Immature natural killer cell (primary cell): ENCODE measurements around the gene ETHE1. TPM values are rescaled to one million over a fixed set of nuclear protein-coding genes. Genes with fewer than 3 reads are reported as not detected.

ENCODE experiments used
- DNase-seq, 3 donors: peaks; one replicate each; pipeline ENCODE4 v3.0.0; 2022; ENCODE audit warnings: mixed read lengths in 1 of 3
- H3K27ac Mint-ChIP-seq, 6 donors: one replicate each; pipeline ENCODE4 v1.8.0; 2020; ENCODE audit warnings: mixed read lengths in 6 of 6, mild to moderate bottlenecking in 5 of 6, inconsistent platforms in 4 of 6, moderate library complexity in 3 of 6
- H3K27me3 Mint-ChIP-seq, 3 donors: one replicate each; pipeline ENCODE4 v1.8.0; 2020 to 2021; ENCODE audit warnings: low read depth in 3 of 3, mild to moderate bottlenecking in 3 of 3, mixed read lengths in 3 of 3, moderate library complexity in 3 of 3, inconsistent platforms in 1 of 3
- H3K36me3 Mint-ChIP-seq, 3 donors: one replicate each; pipeline ENCODE4 v1.8.0; 2020; ENCODE audit warnings: mixed read lengths in 3 of 3, inconsistent platforms in 2 of 3, mild to moderate bottlenecking in 2 of 3
- H3K4me1 Mint-ChIP-seq, 2 donors: one replicate each; pipeline ENCODE4 v1.8.0; 2020; ENCODE audit warnings: inconsistent platforms in 2 of 2, mild to moderate bottlenecking in 2 of 2, mixed read lengths in 2 of 2, moderate library complexity in 1 of 2
- H3K4me3 Mint-ChIP-seq, 5 donors: one replicate each; pipeline ENCODE4 v1.8.0; 2020; ENCODE audit warnings: mild to moderate bottlenecking in 5 of 5, mixed read lengths in 5 of 5, inconsistent platforms in 3 of 5, moderate library complexity in 3 of 5
- H3K9me3 Mint-ChIP-seq, 6 donors: one replicate each; pipeline ENCODE4 v1.8.0; 2020; ENCODE audit warnings: mild to moderate bottlenecking in 6 of 6, mixed read lengths in 6 of 6, inconsistent platforms in 4 of 6, moderate library complexity in 3 of 6
- polyA plus RNA-seq, 3 donors: library from polyadenylated mRNA; unstranded; fragments of 300-500 nt; fragmentation: Illumina TruSeq; gene quantifications; one replicate each; pipeline ENCODE4 v1.2.3, GENCODE V29; 2021

Gene ETHE1
- polyA plus RNA-seq, 3 donors from 2014 or later: 70.5 to 156 (median 74.5) TPM

GRCh38 chr19:43486412-43486811, 40.6 kb downstream of the ETHE1 start:
- peaks cover 0 to 3% (median 0%) of the 10 kb centered on the region in 3 donors for H3K27me3 Mint-ChIP-seq
- H3K4me3 Mint-ChIP-seq: no peak overlapping the region
- H3K27ac Mint-ChIP-seq: no peak overlapping the region

GRCh38 chr19:43485951-43486350, 41.0 kb downstream of the ETHE1 start:
- Mint-ChIP-seq H3K27ac (no peak overlapping the region), H3K36me3 (peaks cover 0 to 4% (median 0%) of the 10 kb centered on the region in 3 donors), H3K9me3 (no peaks in the 10 kb centered on the region), H3K4me1 (no peaks in the 10 kb centered on the region), H3K27me3 (peaks cover 0 to 3% (median 0%) of the 10 kb centered on the region in 3 donors), H3K4me3 (no peak overlapping the region)
- no peak for DNase-seq

More at GRCh38 chr19:43486412-43486811, 40.6 kb downstream of the ETHE1 start:
- Mint-ChIP-seq H3K36me3 (peaks cover 0 to 4% (median 0%) of the 10 kb centered on the region in 3 donors), H3K4me1 (no peaks in the 10 kb centered on the region), H3K9me3 (no peaks in the 10 kb centered on the region)
- no peak for DNase-seq

- peaks cover 0 to 4% (median 2%) of the 10 kb centered on the region in 3 donors for H3K36me3 Mint-ChIP-seq
- H3K27me3 Mint-ChIP-seq: peaks cover 0 to 1% (median 0%) of the 10 kb centered on the region in 3 donors
- DNase-seq: no peak
- no peaks in the 10 kb centered on the region for H3K4me1 Mint-ChIP-seq
- no peaks in the 10 kb centered on the region for H3K9me3 Mint-ChIP-seq
- H3K27ac Mint-ChIP-seq: no peak overlapping the region
- no peak overlapping the region for H3K4me3 Mint-ChIP-seq
These were observed 43.7 kb downstream of the ETHE1 start for GRCh38 chr19:43483281-43483680.

- Mint-ChIP-seq H3K9me3 (no peaks in the 10 kb centered on the region), H3K27me3 (peaks cover 0 to 1% (median 0%) of the 10 kb centered on the region in 3 donors), H3K4me1 (no peaks in the 10 kb centered on the region), H3K4me3 (no peak overlapping the region), H3K27ac (no peak overlapping the region), H3K36me3 (peaks cover 0 to 8% (median 7%) of the 10 kb centered on the region in 3 donors)
- DNase-seq: no peak
These were observed 44.8 kb downstream of the ETHE1 start for GRCh38 chr19:43482193-43482592.

GRCh38 chr19:43481701-43482100, 45.3 kb downstream of the ETHE1 start:
- Mint-ChIP-seq H3K27ac (peak overlapping the region in 3 of 6 donors; percentile 31 to 78 (median 40)), H3K4me3 (no peak overlapping the region)

GRCh38 chr19:43480574-43480973, 46.4 kb downstream of the ETHE1 start:
- peak overlapping the region in 2 of 6 donors; percentile 21 to 37 for H3K27ac Mint-ChIP-seq
- H3K27me3 Mint-ChIP-seq: peaks cover under 1 to 4% (median 2%) of the 10 kb centered on the region in 3 donors
- DNase-seq: no peak
- H3K9me3 Mint-ChIP-seq: no peaks in the 10 kb centered on the region
- H3K36me3 Mint-ChIP-seq: peaks cover under 1 to 8% (median 8%) of the 10 kb centered on the region in 3 donors
- no peak overlapping the region for H3K4me3 Mint-ChIP-seq
- peaks cover 3 to 7% of the 10 kb centered on the region in 2 donors for H3K4me1 Mint-ChIP-seq

More at GRCh38 chr19:43481701-43482100, 45.3 kb downstream of the ETHE1 start:
- Mint-ChIP-seq H3K9me3 (no peaks in the 10 kb centered on the region), H3K4me1 (no peaks in the 10 kb centered on the region), H3K27me3 (peaks cover 0 to 1% (median 0%) of the 10 kb centered on the region in 3 donors), H3K36me3 (peaks cover 0 to 8% (median 7%) of the 10 kb centered on the region in 3 donors)
- no peak for DNase-seq

- H3K27ac Mint-ChIP-seq: peak overlapping the region in 1 of 6 donors; percentile 37
- DNase-seq: no peak
- peaks cover 7 to 12% of the 10 kb centered on the region in 2 donors for H3K4me1 Mint-ChIP-seq
- H3K36me3 Mint-ChIP-seq: peaks cover 3 to 10% (median 8%) of the 10 kb centered on the region in 3 donors
- no peaks in the 10 kb centered on the region for H3K9me3 Mint-ChIP-seq
- H3K27me3 Mint-ChIP-seq: peaks cover 4 to 7% (median 6%) of the 10 kb centered on the region in 3 donors
- no peak overlapping the region for H3K4me3 Mint-ChIP-seq
These were observed 46.9 kb downstream of the ETHE1 start for GRCh38 chr19:43479961-43480561.

- H3K27ac Mint-ChIP-seq: no peak overlapping the region
- DNase-seq: no peak
- peaks cover 4 to 8% (median 7%) of the 10 kb centered on the region in 3 donors for H3K27me3 Mint-ChIP-seq
- no peaks in the 10 kb centered on the region for H3K9me3 Mint-ChIP-seq
- peaks cover 9 to 14% of the 10 kb centered on the region in 2 donors for H3K4me1 Mint-ChIP-seq
- H3K4me3 Mint-ChIP-seq: no peak overlapping the region
- peaks cover 3 to 10% (median 8%) of the 10 kb centered on the region in 3 donors for H3K36me3 Mint-ChIP-seq
These were observed 47.8 kb downstream of the ETHE1 start for GRCh38 chr19:43479226-43479625.

GRCh38 chr19:43478323-43478722, 48.7 kb downstream of the ETHE1 start:
- Mint-ChIP-seq H3K4me3 (no peak overlapping the region), H3K36me3 (peaks cover 3 to 10% (median 8%) of the 10 kb centered on the region in 3 donors), H3K4me1 (peaks cover 9 to 14% of the 10 kb centered on the region in 2 donors), H3K27ac (peak overlapping the region in 4 of 6 donors; percentile 46 to 86 (median 76)), H3K27me3 (peaks cover 5 to 9% (median 8%) of the 10 kb centered on the region in 3 donors), H3K9me3 (no peaks in the 10 kb centered on the region)
- no peak for DNase-seq

GRCh38 chr19:43476606-43477005, 50.4 kb downstream of the ETHE1 start:
- Mint-ChIP-seq H3K27me3 (peaks cover 5 to 9% (median 8%) of the 10 kb centered on the region in 3 donors), H3K4me1 (peaks cover 9 to 14% of the 10 kb centered on the region in 2 donors), H3K4me3 (peak overlapping the region in 1 of 5 donors; percentile 36), H3K36me3 (peaks cover 3 to 10% (median 8%) of the 10 kb centered on the region in 3 donors), H3K9me3 (no peaks in the 10 kb centered on the region), H3K27ac (peak overlapping the region in 5 of 6 donors; percentile 96 to 99 (median 96))
- DNase-seq: no peak

GRCh38 chr19:43474986-43475705, 51.9 kb downstream of the ETHE1 start:
- DNase-seq: peak; percentile 93 to 95 (median 95)
- Mint-ChIP-seq H3K27ac (peak overlapping the region; percentile 81 to 99 (median 96)), H3K9me3 (no peaks in the 10 kb centered on the region), H3K27me3 (peaks cover 7 to 9% (median 8%) of the 10 kb centered on the region in 3 donors), H3K4me1 (peaks cover 9 to 14% of the 10 kb centered on the region in 2 donors), H3K4me3 (peak overlapping the region; percentile 67 to 94 (median 88)), H3K36me3 (peaks cover 3 to 10% (median 4%) of the 10 kb centered on the region in 3 donors)

GRCh38 chr19:43474487-43474886, 52.5 kb downstream of the ETHE1 start:
- H3K27ac Mint-ChIP-seq: peak overlapping the region; percentile 81 to 99 (median 96)
- peak overlapping the region; percentile 51 to 94 (median 78) for H3K4me3 Mint-ChIP-seq
- H3K4me1 Mint-ChIP-seq: peaks cover 9 to 14% of the 10 kb centered on the region in 2 donors
- DNase-seq: no peak
- H3K27me3 Mint-ChIP-seq: peaks cover 7 to 9% (median 8%) of the 10 kb centered on the region in 3 donors
- H3K36me3 Mint-ChIP-seq: peaks cover 3 to 10% (median 4%) of the 10 kb centered on the region in 3 donors
- no peaks in the 10 kb centered on the region for H3K9me3 Mint-ChIP-seq

- Mint-ChIP-seq H3K9me3 (no peaks in the 10 kb centered on the region), H3K4me1 (peaks cover 14 to 18% of the 10 kb centered on the region in 2 donors), H3K27ac (no peak overlapping the region), H3K27me3 (peaks cover 6 to 9% (median 7%) of the 10 kb centered on the region in 3 donors), H3K4me3 (no peak overlapping the region), H3K36me3 (peaks cover 0 to 3% (median 3%) of the 10 kb centered on the region in 3 donors)
- DNase-seq: no peak
These were observed 55.9 kb downstream of the ETHE1 start for GRCh38 chr19:43471091-43471490.

- Mint-ChIP-seq H3K36me3 (no peaks in the 10 kb centered on the region), H3K9me3 (no peaks in the 10 kb centered on the region), H3K4me1 (peaks cover 9 to 10% of the 10 kb centered on the region in 2 donors), H3K4me3 (no peak overlapping the region), H3K27ac (peak overlapping the region in 3 of 6 donors; percentile 61 to 82 (median 66)), H3K27me3 (peaks cover 3 to 8% (median 3%) of the 10 kb centered on the region in 3 donors)
- DNase-seq: no peak
These were observed 56.7 kb downstream of the ETHE1 start for GRCh38 chr19:43470288-43470687.
